Trophoblast cell (in vitro differentiated cells and primary cell): ENCODE data around the gene TGFBRAP1.

ENCODE experiments used
- DNase-seq, 2 donors: peaks; one replicate each; pipeline ENCODE4 v3.0.0-alpha.2; 2016
- H2AFZ ChIP-seq: 2 replicates; pipeline ENCODE4 v1.6.1; 2013; ENCODE audit warnings: low read length, moderate library complexity, mild to moderate bottlenecking; ENCODE audit not compliant: insufficient read depth, poor library complexity
- H2AK5ac ChIP-seq: 2 replicates; pipeline ENCODE4 v1.6.1; 2013; ENCODE audit warnings: mild to moderate bottlenecking, low read length
- H2BK120ac ChIP-seq: 2 replicates; pipeline ENCODE4 v1.6.1; 2013; ENCODE audit warnings: low read length, mild to moderate bottlenecking, moderate library complexity; ENCODE audit not compliant: insufficient read depth, poor library complexity
- H2BK12ac ChIP-seq: 2 replicates; pipeline ENCODE4 v1.6.1; 2013; ENCODE audit warnings: mild to moderate bottlenecking, low read length, moderate library complexity
- H2BK5ac ChIP-seq: 2 replicates; pipeline ENCODE4 v1.6.1; 2013; ENCODE audit warnings: low read length, low read depth, moderate library complexity, mild to moderate bottlenecking; ENCODE audit not compliant: poor library complexity
- H3K14ac ChIP-seq: 2 replicates; pipeline ENCODE4 v1.6.1; 2013; ENCODE audit warnings: mild to moderate bottlenecking, low read length
- H3K18ac ChIP-seq: 2 replicates; pipeline ENCODE4 v1.6.1; 2013; ENCODE audit warnings: mild to moderate bottlenecking, low read length
- H3K23ac ChIP-seq: 2 replicates; pipeline ENCODE4 v1.6.1; 2013; ENCODE audit warnings: low read length
- H3K27ac ChIP-seq: 2 replicates; pipeline ENCODE4 v1.5.1; 2013; ENCODE audit warnings: low read depth, mild to moderate bottlenecking, inconsistent platforms, low read length, moderate library complexity
- H3K27me3 ChIP-seq: 2 replicates; pipeline ENCODE4 v1.6.1; 2013; ENCODE audit warnings: inconsistent platforms, mild to moderate bottlenecking, low read length, moderate library complexity; ENCODE audit not compliant: insufficient read depth
- H3K36me3 ChIP-seq, 2 experiments: 1 replicate in 1 of 2; 2 replicates in 1 of 2; pipeline ENCODE4 v1.6.1; 2013; ENCODE audit warnings: low read length in 2 of 2, mild to moderate bottlenecking in 2 of 2, moderate library complexity in 1 of 2; ENCODE audit not compliant: insufficient read depth in 2 of 2, control insufficient read depth in 1 of 2
- H3K4ac ChIP-seq: 2 replicates; pipeline ENCODE4 v1.6.1; 2013; ENCODE audit warnings: low read depth, mild to moderate bottlenecking, low read length, moderate library complexity
- H3K4me1 ChIP-seq, 2 experiments: 1 replicate in 1 of 2; 2 replicates in 1 of 2; pipeline ENCODE4 v1.6.1; 2013; ENCODE audit warnings: low read length in 2 of 2, mild to moderate bottlenecking in 2 of 2, moderate library complexity in 1 of 2; ENCODE audit not compliant: insufficient read depth in 2 of 2, control insufficient read depth in 1 of 2
- H3K4me2 ChIP-seq: 2 replicates; pipeline ENCODE4 v1.6.1; 2013; ENCODE audit warnings: inconsistent platforms, mild to moderate bottlenecking, low read length, moderate library complexity
- H3K4me3 ChIP-seq: 2 replicates; pipeline ENCODE4 v1.5.1; 2013; ENCODE audit warnings: mild to moderate bottlenecking, low read depth, low read length, inconsistent platforms
- H3K79me1 ChIP-seq: one replicate; pipeline ENCODE4 v1.6.1; 2013; ENCODE audit warnings: low read length
- H3K79me2 ChIP-seq: 2 replicates; pipeline ENCODE4 v1.6.1; 2013; ENCODE audit warnings: low read length, mild to moderate bottlenecking; ENCODE audit not compliant: control insufficient read depth, insufficient read depth, poor library complexity
- H3K9ac ChIP-seq: 2 replicates; pipeline ENCODE4 v1.6.1; 2013; ENCODE audit warnings: mild to moderate bottlenecking, low read length
- H3K9me3 ChIP-seq: 2 replicates; pipeline ENCODE4 v1.6.1; 2013; ENCODE audit warnings: low read depth, mild to moderate bottlenecking, control low read depth, inconsistent platforms, low read length; ENCODE audit not compliant: insufficient read depth
- H4K12ac ChIP-seq: 2 replicates; pipeline ENCODE4 v1.6.1; 2013; ENCODE audit warnings: low read depth, mild to moderate bottlenecking, low read length, moderate library complexity
- H4K8ac ChIP-seq: 2 replicates; pipeline ENCODE4 v1.6.1; 2013; ENCODE audit warnings: low read depth, mild to moderate bottlenecking, low read length, moderate library complexity
- H4K91ac ChIP-seq: one replicate; pipeline ENCODE4 v1.6.1; 2013; ENCODE audit warnings: low read depth, mild to moderate bottlenecking, low read length, moderate library complexity
- WGBS: extraction: QIAGEN DNeasy Blood & Tissue Kit; methylation state at CpG from one replicate; pipeline ENCODE4 v1.1.7; 2013; ENCODE audit warnings: missing lambda C conversion rate; ENCODE audit not compliant: insufficient read length, insufficient coverage; ENCODE audit errors: extremely low coverage; 5-methylcytosine and 5-hydroxymethylcytosine counted together

TGFBRAP1 gene

GRCh38 chr2:105239924-105240323, 89.6 kb downstream of the TGFBRAP1 start:
- H3K14ac ChIP-seq = no peak overlapping the region
- H2AK5ac ChIP-seq = no peak overlapping the region
- no peaks in the 10 kb centered on the region for H3K27me3 ChIP-seq
- H3K23ac ChIP-seq = no peak overlapping the region
- no CpG with 5 or more reads among the region's 2 CpGs for WGBS
- no peak overlapping the region for H2BK120ac ChIP-seq
- H3K79me2 ChIP-seq = no peaks in the 10 kb centered on the region
- H3K79me1 ChIP-seq = peaks cover 26% of the 10 kb centered on the region
- no peak overlapping the region for H3K27ac ChIP-seq
- peaks cover 9 to 11% of the 10 kb centered on the region in 2 experiments for H3K4me1 ChIP-seq
- H4K8ac ChIP-seq = no peak overlapping the region
- no peak overlapping the region for H3K18ac ChIP-seq
- no peaks in the 10 kb centered on the region for H3K36me3 ChIP-seq
- peak; percentile 38 to 72 for DNase-seq
- H2AFZ ChIP-seq = no peak overlapping the region
- no peak overlapping the region for H3K4ac ChIP-seq
- H3K9me3 ChIP-seq = peaks cover 10% of the 10 kb centered on the region
- no peak overlapping the region for H3K4me3 ChIP-seq
- no peak overlapping the region for H3K9ac ChIP-seq
- H3K4me2 ChIP-seq = no peak overlapping the region
- no peak overlapping the region for H4K12ac ChIP-seq
- no peak overlapping the region for H2BK12ac ChIP-seq
- H4K91ac ChIP-seq = no peak overlapping the region
- no peak overlapping the region for H2BK5ac ChIP-seq

GRCh38 chr2:105238664-105239240, 90.8 kb downstream of the TGFBRAP1 start:
- no peak overlapping the region for H2AFZ ChIP-seq
- H3K4me2 ChIP-seq = no peak overlapping the region
- H3K27me3 ChIP-seq = no peaks in the 10 kb centered on the region
- peak overlapping the region; percentile 85 for H2AK5ac ChIP-seq
- peaks cover 10% of the 10 kb centered on the region for H3K9me3 ChIP-seq
- H3K79me2 ChIP-seq = no peaks in the 10 kb centered on the region
- no peaks in the 10 kb centered on the region for H3K36me3 ChIP-seq
- H2BK120ac ChIP-seq = peak overlapping the region; percentile 23
- H4K91ac ChIP-seq = peak overlapping the region; percentile 21
- peak overlapping the region; percentile 78 for H2BK12ac ChIP-seq
- no peak overlapping the region for H3K4me3 ChIP-seq
- DNase-seq = no peak
- no peak overlapping the region for H3K23ac ChIP-seq
- peaks cover 9 to 12% of the 10 kb centered on the region in 2 experiments for H3K4me1 ChIP-seq
- peak overlapping the region; percentile 56 for H4K12ac ChIP-seq
- peak overlapping the region; percentile 22 for H2BK5ac ChIP-seq
- H3K79me1 ChIP-seq = peaks cover 25% of the 10 kb centered on the region
- peak overlapping the region; percentile 25 for H3K18ac ChIP-seq
- peak overlapping the region; percentile 21 for H3K9ac ChIP-seq
- H3K27ac ChIP-seq = no peak overlapping the region
- peak overlapping the region; percentile 1 for H3K4ac ChIP-seq
- no CpG with 5 or more reads among the region's 14 CpGs for WGBS
- H4K8ac ChIP-seq = peak overlapping the region; percentile 48
- H3K14ac ChIP-seq = peak overlapping the region; percentile 16

GRCh38 chr2:105237045-105237765, 92.3 kb downstream of the TGFBRAP1 start:
- Histone ChIP-seq H3K36me3 (no peaks in the 10 kb centered on the region), H3K18ac (peak overlapping the region; percentile 26), H2AFZ (peak overlapping the region; percentile 31), H3K4ac (peak overlapping the region; percentile 21), H2BK120ac (peak overlapping the region; percentile 72), H3K4me1 (peaks cover 9 to 12% of the 10 kb centered on the region in 2 experiments), H3K4me2 (no peak overlapping the region), H4K8ac (peak overlapping the region; percentile 90), H3K27ac (no peak overlapping the region), H2AK5ac (peak overlapping the region; percentile 19), H3K4me3 (no peak overlapping the region), H4K91ac (peak overlapping the region; percentile 88), H3K23ac (no peak overlapping the region), H3K27me3 (no peaks in the 10 kb centered on the region), H2BK12ac (peak overlapping the region; percentile 86), H3K79me2 (no peaks in the 10 kb centered on the region), H3K79me1 (peaks cover 23% of the 10 kb centered on the region), H2BK5ac (peak overlapping the region; percentile 34), H3K9me3 (peaks cover 10% of the 10 kb centered on the region), H3K9ac (no peak overlapping the region), H4K12ac (peak overlapping the region; percentile 55), H3K14ac (peak overlapping the region; percentile 76)
- WGBS = no CpG with 5 or more reads among the region's 41 CpGs
- no peak for DNase-seq

- Histone ChIP-seq H3K9ac (no peak overlapping the region), H3K4me2 (no peak overlapping the region), H4K12ac (no peak overlapping the region), H3K27ac (no peak overlapping the region), H3K9me3 (peaks cover 6% of the 10 kb centered on the region), H2AFZ (no peak overlapping the region), H3K23ac (no peak overlapping the region), H3K27me3 (no peaks in the 10 kb centered on the region), H4K91ac (no peak overlapping the region), H2BK12ac (no peak overlapping the region), H2BK120ac (no peak overlapping the region), H2BK5ac (no peak overlapping the region), H3K79me1 (peaks cover 22% of the 10 kb centered on the region), H3K14ac (no peak overlapping the region), H3K36me3 (no peaks in the 10 kb centered on the region), H2AK5ac (no peak overlapping the region), H3K4ac (no peak overlapping the region), H3K79me2 (no peaks in the 10 kb centered on the region), H3K4me3 (no peak overlapping the region), H4K8ac (no peak overlapping the region), H3K4me1 (peaks cover 9 to 12% of the 10 kb centered on the region in 2 experiments), H3K18ac (no peak overlapping the region)
- WGBS = no CpG with 5 or more reads among the region's 5 CpGs
- DNase-seq = no peak
Measured at GRCh38 chr2:105236060-105236424, 93.5 kb downstream of the TGFBRAP1 start.
